GM12865 (cell line): Measurements from ENCODE around the gene ADAM33.
A peak's percentile ranks its signal among the peaks of the same experiment; 100 is the strongest.

Experiments
- DNase-seq: peaks from one replicate; pipeline ENCODE4 v3.0.0; 2010; ENCODE audit warnings: low read depth
- H3K4me3 ChIP-seq: 2 replicates; pipeline ENCODE4 v1.5.1; 2011; ENCODE audit warnings: mild to moderate bottlenecking, low read depth, low read length, control low read depth
- CTCF ChIP-seq: IDR thresholded peaks from 2 replicates; pipeline ENCODE4 v1.5.1; 2011; ENCODE audit warnings: low read length, control low read depth, low read depth, inconsistent platforms; ENCODE audit not compliant: insufficient read depth; ENCODE audit errors: missing control alignments

ADAM33 gene

GRCh38 chr20:3687655-3688054, 5.8 kb upstream of the ADAM33 start:
- TF ChIP-seq CTCF, result no peak
- peak; percentile 21 for DNase-seq
- H3K4me3 ChIP-seq, result no peak overlapping the region

DNA sequence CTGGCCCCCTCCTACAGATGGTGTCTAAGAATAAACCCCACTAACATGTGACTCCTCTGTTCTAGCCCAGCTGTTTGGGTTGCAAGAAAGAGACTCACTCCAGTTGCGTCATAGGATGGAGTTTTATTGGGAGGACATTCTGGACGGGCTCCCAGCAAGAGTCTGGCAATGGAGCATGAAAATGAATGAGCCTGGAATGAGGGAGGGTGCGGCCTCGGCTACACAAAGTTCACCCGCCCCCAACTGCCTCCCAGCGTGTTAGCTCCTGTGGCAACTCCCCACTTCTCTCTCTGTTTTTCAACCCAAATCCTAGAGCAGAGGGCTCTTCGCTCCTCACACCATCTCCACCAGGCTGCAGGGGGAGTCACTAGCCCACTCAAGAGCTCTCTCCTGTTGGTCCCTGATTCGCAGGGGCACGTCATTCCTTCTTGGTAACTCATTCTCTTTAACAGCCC, 5.1 kb upstream of the ADAM33 start:
- DNase-seq, result no peak
- no peak for TF ChIP-seq CTCF
- no peak overlapping the region for H3K4me3 ChIP-seq

DNA sequence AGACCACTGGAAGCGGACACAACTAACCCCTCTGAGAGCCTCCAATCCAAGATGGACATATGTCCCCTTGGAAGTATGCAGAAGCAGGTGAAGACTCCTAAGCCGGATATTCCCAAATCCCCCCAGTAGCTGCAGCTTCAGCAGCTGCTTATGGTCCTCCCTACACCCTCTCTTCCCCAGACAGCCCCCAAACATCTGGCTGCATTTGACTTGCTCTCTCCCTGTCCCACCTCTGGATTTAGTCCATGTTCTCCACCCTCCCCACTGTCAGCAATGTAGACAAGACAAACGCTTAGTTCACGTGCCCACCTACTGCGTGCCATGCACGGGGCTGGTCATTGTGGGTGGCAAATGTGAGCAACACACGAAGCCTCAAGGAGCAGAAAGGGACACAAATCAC, 4.6 kb upstream of the ADAM33 start:
- no peak for DNase-seq
- no peak for TF ChIP-seq CTCF
- no peak overlapping the region for H3K4me3 ChIP-seq

DNA sequence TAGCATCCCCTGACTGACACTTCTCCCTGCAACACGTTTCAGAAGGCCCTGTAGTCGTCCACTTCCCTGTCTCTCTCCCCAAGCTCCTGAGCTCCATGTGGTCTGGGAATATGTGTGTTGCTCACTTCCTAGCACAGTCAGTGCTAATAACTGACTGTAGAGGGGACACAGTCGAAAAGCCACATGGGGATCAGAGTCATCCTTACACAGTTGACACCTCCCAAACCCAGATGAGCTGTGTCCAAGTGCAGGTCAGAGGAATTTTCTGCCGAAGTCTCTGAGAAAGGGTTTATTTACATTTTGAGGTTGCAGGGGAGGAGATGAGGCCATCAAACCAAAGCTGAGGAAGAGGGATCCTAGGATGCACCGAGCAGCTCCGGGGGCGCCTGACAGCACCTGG, 3.5 kb upstream of the ADAM33 start:
- no peak for TF ChIP-seq CTCF
- no peak overlapping the region for H3K4me3 ChIP-seq
- DNase-seq, result no peak

DNA sequence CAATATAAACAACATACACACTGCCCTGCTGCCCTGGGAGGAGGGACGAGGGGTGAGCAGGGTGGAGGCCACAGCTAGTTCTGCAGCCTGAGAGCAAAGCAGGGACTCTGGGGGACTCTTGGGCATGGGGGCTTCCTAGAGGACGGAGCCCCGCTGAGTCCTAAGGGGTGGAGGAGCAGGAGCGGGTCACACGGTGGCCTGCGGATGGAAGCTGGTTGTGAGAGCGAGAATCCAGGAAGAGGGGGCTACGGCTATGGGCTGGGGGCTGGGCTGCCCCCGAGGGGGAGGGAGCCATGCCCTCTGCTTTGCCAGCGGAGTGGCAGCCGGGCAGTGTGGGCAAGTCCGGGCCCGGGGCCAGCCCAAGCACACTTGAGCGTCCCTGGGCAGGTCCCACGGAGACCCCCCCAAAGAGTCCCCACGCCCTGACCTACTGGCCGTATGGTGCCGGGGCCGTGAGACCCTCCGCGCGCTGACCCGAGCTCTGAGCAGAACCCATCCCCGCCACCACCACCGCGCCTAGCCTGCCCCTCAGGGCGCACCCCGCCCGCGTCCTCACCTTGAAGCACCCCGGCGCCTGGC, 369 bp downstream of the ADAM33 start:
- H3K4me3 ChIP-seq, result no peak overlapping the region
- TF ChIP-seq CTCF, result no peak
- DNase-seq, result no peak

DNA sequence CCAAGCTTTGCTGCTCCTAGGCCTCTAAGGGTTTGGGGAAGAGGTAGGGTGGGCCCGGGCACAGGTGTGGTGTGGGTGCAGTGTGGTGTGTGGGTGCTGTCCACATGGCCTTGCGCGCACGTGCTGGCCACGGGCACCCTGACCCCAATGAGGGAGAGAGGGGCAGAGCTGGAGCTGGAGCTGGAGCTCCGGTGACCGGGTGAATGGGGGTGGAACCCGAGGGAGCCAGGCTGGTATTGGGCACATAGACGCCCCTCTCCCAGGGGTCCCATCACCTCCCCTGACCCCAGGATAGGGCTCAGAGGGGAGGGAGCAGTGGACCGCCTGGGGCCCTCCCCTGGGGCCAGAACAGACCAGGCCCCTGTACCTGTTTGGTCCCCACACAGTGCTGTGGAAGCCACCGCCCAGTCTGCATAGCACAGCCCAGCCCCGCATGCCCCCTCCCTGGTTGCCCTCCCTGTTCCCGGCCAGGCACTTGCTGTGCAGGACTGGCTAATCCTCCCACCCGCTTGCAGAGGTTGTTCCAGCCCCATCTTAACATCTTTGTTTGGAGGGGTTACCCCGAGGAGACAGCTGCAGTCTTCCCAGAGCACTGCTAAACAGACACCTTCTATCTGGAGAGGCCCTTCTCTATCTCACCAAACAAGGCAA, 984 bp downstream of the ADAM33 start:
- no peak for TF ChIP-seq CTCF
- no peak for DNase-seq
- no peak overlapping the region for H3K4me3 ChIP-seq
